ENCODE data around the gene PDS5A. TPM values are rescaled to one million over a fixed set of nuclear protein-coding genes. Genes with fewer than 3 reads are reported as not detected.
"Not testable (repeated sequence)": the region's sequence is repeated elsewhere in the genome, so short reads cannot be mapped to it uniquely, and the experiment has no call there.

PDS5A gene
- total RNA-seq, 2 experiments from 2014 or later, result 101 to 103 TPM

GRCh38 chr4:39978904-39979303 is 1.2 kb upstream of the PDS5A start:
- H3K4me3 Mint-ChIP-seq, result no peak overlapping the region
- H3K36me3 Mint-ChIP-seq, result peaks cover 15% of the 10 kb centered on the region
- H3K27me3 Mint-ChIP-seq, result no peaks in the 10 kb centered on the region
- H3K4me1 Mint-ChIP-seq (ENCODE audit: low read depth), result peaks cover 28% of the 10 kb centered on the region
- intact Hi-C loops (cut with micrococcal nuclease), result loop anchor here (5.0 to 10.0 kb wide), 6 partner anchors 134 to 452 kb away; partner anchors contain the start of gene UGDH
- DNase-seq, result no peak
- CTCF ChIA-PET, result interaction anchor here (0.8 to 2.2 kb wide), 16 partner anchors 42 to 509 kb away, joined by 3 to 6 read pairs (median 4); partner anchors contain the start of genes N4BP2 and UBE2K
- no peaks in the 10 kb centered on the region for H3K9me3 Mint-ChIP-seq
- peak overlapping the region; percentile 54 for H3K27ac Mint-ChIP-seq
- POLR2A ChIA-PET, result interaction anchor here (1.5 kb wide), 1 partner anchor 78 kb away, joined by 6 read pairs; the partner anchor contains the start of gene N4BP2

- ChIA-PET CTCF (interaction anchor here (0.8 to 2.2 kb wide), 19 partner anchors 11 to 509 kb away, joined by 3 to 6 read pairs (median 3); partner anchors contain the start of gene UBE2K), POLR2A (interaction anchor here (1.5 kb wide), 1 partner anchor 78 kb away, joined by 6 read pairs; the partner anchor contains the start of gene N4BP2)
- DNase-seq, result no peak
- H3K4me1 Mint-ChIP-seq (ENCODE audit: low read depth), result peaks cover 32% of the 10 kb centered on the region
- no peaks in the 10 kb centered on the region for H3K27me3 Mint-ChIP-seq
- H3K9me3 Mint-ChIP-seq, result no peaks in the 10 kb centered on the region
- H3K36me3 Mint-ChIP-seq, result peaks cover 19% of the 10 kb centered on the region
- H3K4me3 Mint-ChIP-seq, result peak overlapping the region; percentile 94
- peak overlapping the region; percentile 99 for H3K27ac Mint-ChIP-seq
- intact Hi-C loops (cut with micrococcal nuclease), result loop anchor here (5.0 to 10.0 kb wide), 6 partner anchors 134 to 451 kb away; partner anchors contain the start of gene UGDH
Measured at GRCh38 chr4:39978378-39978775, 666 bp upstream of the PDS5A start.

GRCh38 chr4:39976945-39977488 is 694 bp downstream of the PDS5A start:
- H3K36me3 Mint-ChIP-seq, result peaks cover 24% of the 10 kb centered on the region
- H3K9me3 Mint-ChIP-seq, result no peaks in the 10 kb centered on the region
- H3K4me3 Mint-ChIP-seq, result peak overlapping the region; percentile 89
- peak overlapping the region; percentile 83 for H3K27ac Mint-ChIP-seq
- peak; percentile 64 for DNase-seq
- CTCF ChIA-PET, result interaction anchor here (2.0 kb wide), 1 partner anchor 508 kb away, joined by 5 read pairs; no protein-coding TSS in a partner anchor
- H3K4me1 Mint-ChIP-seq (ENCODE audit: low read depth), result peaks cover 38% of the 10 kb centered on the region
- no peaks in the 10 kb centered on the region for H3K27me3 Mint-ChIP-seq
- intact Hi-C loops (cut with micrococcal nuclease), result loop anchor here (1.0 to 10.0 kb wide), 12 partner anchors 44 to 518 kb away; partner anchors contain the start of genes LIAS, RPL9, SMIM14 and UGDH
- POLR2A ChIA-PET, result interaction anchor here (0.5 kb wide), 1 partner anchor 169 kb away, joined by 3 read pairs; no protein-coding TSS in a partner anchor

- peak overlapping the region; percentile 83 for H3K27ac Mint-ChIP-seq
- H3K36me3 Mint-ChIP-seq, result peaks cover 24% of the 10 kb centered on the region
- no peaks in the 10 kb centered on the region for H3K27me3 Mint-ChIP-seq
- peak; percentile 84 for DNase-seq
- peak overlapping the region; percentile 89 for H3K4me3 Mint-ChIP-seq
- H3K9me3 Mint-ChIP-seq, result no peaks in the 10 kb centered on the region
- POLR2A ChIA-PET, result interaction anchor here (0.5 to 0.9 kb wide), 2 partner anchors 168 to 279 kb away, joined by 3 read pairs; partner anchors contain the start of gene UBE2K
- H3K4me1 Mint-ChIP-seq (ENCODE audit: low read depth), result peaks cover 38% of the 10 kb centered on the region
- intact Hi-C loops (cut with micrococcal nuclease), result loop anchor here (1.0 to 10.0 kb wide), 11 partner anchors 43 to 518 kb away; partner anchors contain the start of genes LIAS, RPL9, SMIM14 and UGDH
- CTCF ChIA-PET, result interaction anchor here (0.6 to 1.2 kb wide), 4 partner anchors 13 to 507 kb away, joined by 3 to 5 read pairs (median 3); no protein-coding TSS in a partner anchor
Measured at GRCh38 chr4:39976141-39976944, 1.4 kb downstream of the PDS5A start.

GRCh38 chr4:39975488-39976089 is 2.1 kb downstream of the PDS5A start:
- intact Hi-C loops (cut with micrococcal nuclease), result loop anchor here (1.0 to 10.0 kb wide), 11 partner anchors 42 to 517 kb away; partner anchors contain the start of genes LIAS, RPL9, SMIM14 and UGDH
- no peak for DNase-seq
- Mint-ChIP-seq H3K27me3 (no peaks in the 10 kb centered on the region), H3K9me3 (no peaks in the 10 kb centered on the region), H3K4me1 (ENCODE audit: low read depth) (peaks cover 43% of the 10 kb centered on the region), H3K4me3 (peak overlapping the region; percentile 89), H3K36me3 (peaks cover 26% of the 10 kb centered on the region), H3K27ac (peak overlapping the region; percentile 46)
- ChIA-PET CTCF (interaction anchor here (0.6 to 1.2 kb wide), 7 partner anchors 12 to 507 kb away, joined by 3 to 5 read pairs (median 3); partner anchors contain the start of gene UBE2K), POLR2A (interaction anchor here (0.9 kb wide), 1 partner anchor 278 kb away, joined by 3 read pairs; the partner anchor contains the start of gene UBE2K)

- peak overlapping the region; percentile 42 for H3K27ac Mint-ChIP-seq
- intact Hi-C loops (cut with micrococcal nuclease), result loop anchor here (10.0 kb wide), 1 partner anchor 128 kb away; no protein-coding TSS in a partner anchor
- CTCF ChIA-PET, DNase-seq, H3K9me3 Mint-ChIP-seq, H3K4me3 Mint-ChIP-seq, H3K27me3 Mint-ChIP-seq, POLR2A ChIA-PET: not testable (repeated sequence)
- H3K4me1 Mint-ChIP-seq (ENCODE audit: low read depth), result peaks cover 47% of the 10 kb centered on the region
- peaks cover 31% of the 10 kb centered on the region for H3K36me3 Mint-ChIP-seq
Measured at GRCh38 chr4:39973052-39973451, 4.7 kb downstream of the PDS5A start.

GRCh38 chr4:39970671-39971640 is 6.8 kb downstream of the PDS5A start:
- Mint-ChIP-seq H3K27ac (no peak overlapping the region), H3K36me3 (peaks cover 29% of the 10 kb centered on the region), H3K9me3 (no peaks in the 10 kb centered on the region), H3K27me3 (no peaks in the 10 kb centered on the region), H3K4me3 (no peak overlapping the region), H3K4me1 (ENCODE audit: low read depth) (peaks cover 48% of the 10 kb centered on the region)
- ChIA-PET POLR2A (no interaction called here), CTCF (no interaction called here)
- intact Hi-C loops (cut with micrococcal nuclease), result loop anchor here (10.0 kb wide), 1 partner anchor 126 kb away; no protein-coding TSS in a partner anchor
- no peak for DNase-seq

GRCh38 chr4:39963656-39964055 is 14.1 kb downstream of the PDS5A start:
- intact Hi-C loops (cut with micrococcal nuclease), result no loop called here
- DNase-seq, result no peak
- ChIA-PET POLR2A (no interaction called here), CTCF (interaction anchor here (0.6 kb wide), 1 partner anchor 12 kb away, joined by 3 read pairs; no protein-coding TSS in a partner anchor)
- peaks cover 28% of the 10 kb centered on the region for H3K4me1 Mint-ChIP-seq (ENCODE audit: low read depth)
- H3K36me3 Mint-ChIP-seq, result peaks cover 4% of the 10 kb centered on the region
- no peaks in the 10 kb centered on the region for H3K9me3 Mint-ChIP-seq
- no peak overlapping the region for H3K4me3 Mint-ChIP-seq
- no peaks in the 10 kb centered on the region for H3K27me3 Mint-ChIP-seq
- no peak overlapping the region for H3K27ac Mint-ChIP-seq

GRCh38 chr4:39961311-39961877 is 16.3 kb downstream of the PDS5A start:
- intact Hi-C loops (cut with micrococcal nuclease), result no loop called here
- H3K27me3 Mint-ChIP-seq, result no peaks in the 10 kb centered on the region
- no peak overlapping the region for H3K27ac Mint-ChIP-seq
- peaks cover 2% of the 10 kb centered on the region for H3K36me3 Mint-ChIP-seq
- POLR2A ChIA-PET, result no interaction called here
- no peaks in the 10 kb centered on the region for H3K9me3 Mint-ChIP-seq
- CTCF ChIA-PET, result no interaction called here
- no peak for DNase-seq
- peaks cover 27% of the 10 kb centered on the region for H3K4me1 Mint-ChIP-seq (ENCODE audit: low read depth)
- no peak overlapping the region for H3K4me3 Mint-ChIP-seq

- intact Hi-C loops (cut with micrococcal nuclease), result no loop called here
- no peaks in the 10 kb centered on the region for H3K27me3 Mint-ChIP-seq
- H3K27ac Mint-ChIP-seq, result peak overlapping the region; percentile 2
- ChIA-PET CTCF (no interaction called here), POLR2A (no interaction called here)
- H3K4me3 Mint-ChIP-seq, result no peak overlapping the region
- H3K36me3 Mint-ChIP-seq, result peaks cover 5% of the 10 kb centered on the region
- no peaks in the 10 kb centered on the region for H3K9me3 Mint-ChIP-seq
- DNase-seq, result no peak
- peaks cover 50% of the 10 kb centered on the region for H3K4me1 Mint-ChIP-seq (ENCODE audit: low read depth)
Measured at GRCh38 chr4:39950861-39951481, 26.7 kb downstream of the PDS5A start.
